UCSD-AML1 (cell line): ENCODE data around the gene PTPRU.

Experiments used
- DNase-seq: peaks from one replicate; lab custom pipeline; 2025; ENCODE audit not compliant: unreplicated experiment; lab: John Stamatoyannopoulos, UW

PTPRU gene

DNA sequence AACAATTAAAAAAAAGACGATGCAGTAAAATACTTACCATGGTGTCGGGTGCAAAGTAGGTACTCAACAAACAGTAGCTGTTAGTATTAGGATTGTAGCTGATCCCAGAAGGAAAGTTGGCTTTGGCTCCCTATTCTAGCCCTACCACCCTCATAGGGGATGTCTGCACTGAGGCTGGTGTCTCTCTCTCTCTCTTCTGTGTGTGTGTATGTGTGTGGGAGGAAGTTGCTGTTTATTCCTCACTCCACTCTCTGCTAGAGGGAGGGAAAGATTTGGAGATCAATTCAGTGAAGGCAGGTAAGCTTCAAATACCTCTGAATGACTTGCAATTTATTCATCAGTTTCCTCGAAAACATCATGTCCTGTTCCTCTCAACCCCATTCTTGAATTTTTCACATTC, 124.4 kb downstream of the PTPRU start:
- DNase-seq, result no peak

DNA sequence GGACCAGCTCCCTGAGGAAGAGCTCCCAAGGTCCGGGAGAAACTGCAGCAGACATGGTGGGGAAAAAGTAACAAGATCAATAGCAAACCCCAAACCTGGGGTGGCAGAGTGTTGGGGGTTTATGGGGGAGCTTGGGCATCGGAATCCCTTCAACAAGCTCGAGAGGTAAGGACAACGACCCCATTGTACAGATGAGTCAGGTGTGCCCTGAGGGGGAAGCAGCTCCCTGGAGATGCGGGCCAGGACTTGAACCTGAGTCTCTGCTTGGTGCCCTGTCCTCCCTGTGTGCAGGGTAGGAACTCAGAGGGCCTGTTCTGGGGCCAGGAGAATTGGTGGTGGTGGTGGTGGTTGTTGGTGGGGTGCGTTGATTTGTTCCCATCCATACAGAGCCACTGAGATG, 125.4 kb downstream of the PTPRU start:
- no peak for DNase-seq

DNA sequence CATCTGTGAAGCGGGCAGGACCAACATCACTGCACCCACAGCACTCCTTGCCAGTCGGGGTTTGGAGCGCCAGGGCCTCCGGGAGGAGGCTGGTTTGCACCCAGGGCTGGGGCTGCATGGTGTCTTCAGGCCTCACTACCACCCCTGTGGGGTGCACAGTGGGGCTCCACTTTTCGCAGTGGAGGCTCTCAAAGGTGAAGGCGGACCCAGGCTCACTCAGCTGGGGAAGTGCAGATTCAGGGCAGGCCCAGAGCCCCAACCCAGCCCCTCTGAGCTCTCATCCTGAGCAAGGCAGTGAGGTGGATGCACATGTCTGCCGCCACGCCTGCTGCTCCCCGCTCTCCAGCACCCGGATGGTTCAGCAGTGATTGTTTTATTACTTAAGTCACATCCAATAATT, 125.8 kb downstream of the PTPRU start:
- DNase-seq, result no peak

DNA sequence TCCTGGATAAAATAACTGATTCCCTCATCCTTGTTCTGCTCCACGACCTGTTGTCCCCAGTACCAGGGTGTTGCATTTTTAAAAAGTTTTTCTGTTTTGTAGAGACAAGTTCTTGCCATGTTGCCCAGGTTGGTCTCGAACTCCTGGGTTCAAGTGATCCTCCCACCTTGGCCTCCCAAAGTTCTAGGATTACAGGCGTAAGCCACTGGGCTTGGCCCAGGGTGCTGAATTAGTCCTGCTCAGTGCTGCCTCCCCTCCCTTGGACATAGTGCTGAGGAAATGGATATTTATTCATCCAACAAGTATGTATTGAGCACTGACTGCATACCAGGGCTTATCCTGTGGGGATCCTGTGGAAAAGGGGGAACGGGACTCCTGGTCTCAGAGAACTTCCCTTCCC, 126.4 kb downstream of the PTPRU start:
- no peak for DNase-seq

DNA sequence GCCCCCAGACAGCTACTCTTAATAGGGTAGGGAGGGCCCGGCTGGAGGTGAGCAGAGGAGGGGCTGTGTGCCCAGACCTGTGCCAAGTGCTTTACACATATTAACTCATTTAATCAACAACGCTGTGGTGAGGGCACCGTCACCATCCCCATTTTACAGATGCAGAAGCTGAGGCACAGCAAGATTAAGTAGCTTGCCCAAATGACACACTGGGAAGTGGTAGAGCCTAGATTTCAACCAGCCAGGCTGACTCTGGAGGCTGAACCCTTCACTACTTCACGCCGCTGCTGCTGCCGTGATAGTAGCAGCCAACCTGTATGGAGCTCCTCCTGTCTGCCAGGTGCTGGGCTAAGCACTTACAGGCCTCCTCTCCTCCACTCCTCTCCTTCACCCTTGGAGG, 127.2 kb downstream of the PTPRU start:
- no peak for DNase-seq

DNA sequence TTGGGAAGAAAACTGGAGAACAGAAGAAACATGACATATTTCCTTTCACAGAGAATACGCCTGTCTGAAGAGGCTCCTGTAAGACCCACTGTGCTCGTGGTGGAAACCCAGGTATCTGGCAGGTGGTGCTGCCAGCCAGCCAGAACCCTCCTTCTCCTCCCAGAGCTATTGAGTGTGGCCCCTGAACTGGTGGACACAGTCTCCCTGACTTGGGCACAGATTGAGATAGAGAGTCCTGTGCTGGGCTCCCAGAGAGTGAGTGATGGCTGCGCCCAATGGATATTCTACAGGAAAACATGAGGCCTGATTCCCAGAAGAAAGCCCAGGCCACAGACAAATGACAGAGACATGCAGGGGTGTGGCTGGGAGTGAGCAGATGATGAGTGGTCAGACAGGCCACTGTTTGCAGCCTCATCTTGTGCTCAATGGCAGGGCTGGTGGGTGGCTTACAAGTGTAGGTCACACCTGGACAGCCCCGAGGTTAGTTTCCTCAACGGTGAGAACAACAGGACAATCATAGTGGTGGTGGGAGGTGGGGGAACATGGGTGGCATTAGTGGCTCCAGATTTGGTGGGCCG, 127.9 kb downstream of the PTPRU start:
- DNase-seq, result no peak

DNA sequence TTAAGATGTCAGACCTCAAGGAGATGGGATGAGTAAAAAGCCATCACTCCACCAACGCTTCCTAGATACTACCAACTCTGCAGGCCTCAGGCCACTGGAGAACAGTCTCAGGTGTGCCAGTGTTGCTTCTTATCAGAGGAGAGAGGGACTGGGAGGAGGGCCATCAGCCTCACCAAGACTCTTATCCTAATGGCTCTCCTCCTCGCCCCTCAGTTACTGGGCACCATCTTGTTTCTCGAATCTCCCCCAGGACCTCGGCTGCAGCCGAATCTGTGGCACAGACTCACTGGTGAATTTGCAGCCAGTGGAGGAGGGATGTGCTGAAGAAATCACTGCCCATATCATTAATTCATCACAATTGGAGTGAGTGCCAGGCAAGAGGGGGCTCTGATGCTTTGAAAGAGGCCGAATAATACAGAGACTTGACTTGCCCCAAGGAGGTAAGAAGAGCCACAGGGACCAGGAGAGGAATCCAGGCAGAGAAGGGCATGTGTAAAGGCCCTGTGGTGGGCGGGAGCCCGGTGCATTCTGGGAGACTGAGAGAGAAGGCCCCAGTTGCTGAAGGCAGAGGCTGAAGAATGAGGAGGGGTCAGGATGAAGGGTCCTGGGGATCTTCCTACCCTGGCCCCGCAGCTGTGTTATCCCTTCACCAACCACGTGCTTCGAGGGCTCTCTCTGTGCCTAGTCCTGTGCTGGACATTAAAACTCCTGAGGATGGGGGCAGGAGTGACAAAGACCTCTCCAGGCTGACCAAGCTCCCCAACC, 129.8 kb downstream of the PTPRU start:
- no peak for DNase-seq

DNA sequence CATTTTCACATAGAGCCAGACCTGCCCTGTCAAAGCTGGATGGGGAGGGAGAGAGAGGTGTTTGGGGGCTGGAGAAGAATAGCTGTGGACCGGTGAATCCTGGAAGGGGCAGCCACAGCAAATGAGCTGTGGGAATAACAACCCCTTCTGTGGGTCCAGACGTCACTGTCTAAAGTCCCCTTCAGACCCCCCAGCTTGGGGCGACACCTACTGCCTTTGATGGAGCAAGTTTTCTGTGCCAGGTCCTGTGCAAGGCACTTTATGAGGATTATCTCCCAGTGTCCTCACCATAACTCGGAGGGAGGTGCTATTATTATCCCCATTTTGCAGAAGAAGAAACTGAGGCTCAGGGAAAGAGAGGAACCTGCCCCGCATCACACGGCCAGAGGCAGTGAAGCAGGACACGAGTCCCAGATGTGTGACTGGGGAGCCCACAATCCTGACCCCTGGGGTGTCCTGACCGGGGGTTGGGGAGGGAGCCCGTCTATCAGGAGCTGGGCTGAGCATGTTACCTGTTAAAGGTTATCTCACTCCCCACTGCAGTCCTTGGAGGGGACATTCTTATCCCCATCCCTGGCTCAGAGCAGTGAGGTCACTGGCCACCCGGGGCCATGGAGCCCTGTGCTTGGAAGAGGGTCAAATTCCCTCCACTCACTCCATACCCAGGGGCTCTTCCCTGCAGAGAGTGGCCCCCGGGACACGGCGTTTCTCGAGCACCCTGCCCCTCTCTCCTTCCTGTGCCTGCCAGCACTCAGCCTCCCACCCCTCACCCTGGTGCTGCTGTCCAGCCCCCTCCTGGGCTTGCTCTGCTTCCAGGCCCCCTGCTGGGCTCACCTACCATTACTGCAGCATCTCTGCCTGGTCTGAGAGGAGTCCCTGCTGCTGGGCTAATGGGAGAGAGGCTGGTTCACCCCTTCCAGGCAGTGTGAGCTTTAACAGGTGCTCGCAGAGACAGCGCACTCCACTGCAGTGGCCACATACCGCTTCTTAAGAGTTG, 132.9 kb downstream of the PTPRU start:
- DNase-seq, result no peak

DNA sequence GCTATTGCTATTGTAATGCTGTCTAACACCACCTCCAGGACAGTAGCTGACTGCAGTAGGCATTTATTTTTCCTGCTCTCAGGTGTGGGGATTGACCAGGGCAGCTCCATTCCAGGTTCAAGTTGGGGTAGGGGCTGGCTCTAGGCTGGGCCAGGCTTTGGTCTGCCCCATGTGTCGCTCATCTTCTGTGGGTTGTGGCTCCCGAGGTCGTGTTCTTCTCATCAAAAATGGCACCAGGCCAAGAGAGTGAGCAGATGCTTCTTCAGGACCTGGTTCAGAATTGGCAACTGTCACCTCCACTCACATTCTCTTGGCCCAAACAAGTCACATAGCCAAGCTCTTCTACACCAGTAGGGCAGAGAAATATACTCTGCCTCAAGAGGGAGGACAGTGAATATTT, 133.7 kb downstream of the PTPRU start:
- DNase-seq, result no peak

DNA sequence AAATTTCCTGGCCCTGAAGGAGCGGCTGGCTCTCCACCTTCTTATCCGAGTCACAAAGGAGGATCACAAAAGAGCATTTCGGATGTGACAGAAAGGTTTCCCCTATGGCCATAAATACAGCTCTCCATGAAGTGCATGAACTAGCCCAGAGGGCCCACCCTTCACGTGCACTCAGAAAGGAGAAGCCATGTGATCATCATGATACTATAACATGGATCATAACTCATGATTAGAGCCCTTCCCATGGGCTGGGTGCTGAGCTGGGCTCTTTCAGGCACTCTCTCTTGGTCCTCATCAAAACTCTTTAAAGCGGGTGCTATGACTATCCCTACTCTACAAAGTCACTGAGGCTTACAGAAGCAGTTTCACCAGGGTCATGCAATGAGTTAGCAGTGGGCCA, 135.0 kb downstream of the PTPRU start:
- no peak for DNase-seq

DNA sequence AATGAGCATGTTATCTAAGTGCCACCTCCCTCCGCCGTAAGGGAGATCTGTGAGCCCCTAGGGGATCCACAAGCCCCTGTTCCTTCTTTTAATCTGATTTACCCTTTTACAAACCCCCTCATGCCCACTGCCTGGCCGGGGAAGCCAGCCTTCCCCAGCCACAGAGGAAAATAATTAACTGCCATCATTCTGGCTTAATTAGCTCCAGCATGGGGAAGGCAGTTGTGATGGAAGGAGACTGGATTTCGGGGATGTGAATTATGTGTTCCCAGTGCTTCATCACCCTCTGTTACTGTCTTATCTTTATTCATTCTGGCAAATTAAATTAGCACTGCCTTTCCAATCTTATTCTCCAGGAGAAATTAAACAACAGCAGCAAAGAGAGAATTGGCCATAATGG, 135.8 kb downstream of the PTPRU start:
- no peak for DNase-seq
